Small intestine (tissue), 7 donors: ENCODE results near the gene GALNT14. TPM values are rescaled to one million over a fixed set of nuclear protein-coding genes. Genes with fewer than 3 reads are reported as not detected.

Experiments
- DNase-seq, 2 donors: peaks; one replicate each; pipeline versions ENCODE4 v3.0.0 to v3.0.0-alpha.2; 2013
- FAIRE-seq: peaks from 2 replicates; lab custom pipeline; 2012; peaks lifted over from hg19 to GRCh38; lab: Jason Lieb, UNC
- H3K27ac ChIP-seq, 3 donors: one replicate each; pipeline ENCODE4 v1.5.1; 2013; ENCODE audit warnings: low read length in 2 of 3, mild to moderate bottlenecking in 2 of 3, control low read depth in 1 of 3, inconsistent platforms in 1 of 3, low read depth in 1 of 3, moderate library complexity in 1 of 3
- H3K27me3 ChIP-seq, 3 donors: one replicate each; pipeline ENCODE4 v1.6.1; 2013; ENCODE audit warnings: low read length in 3 of 3, inconsistent platforms in 1 of 3; ENCODE audit not compliant: control insufficient read depth in 3 of 3, insufficient read depth in 3 of 3
- H3K36me3 ChIP-seq, 3 donors: one replicate each; pipeline ENCODE4 v1.6.1; 2013; ENCODE audit warnings: low read length in 3 of 3, inconsistent platforms in 1 of 3, low read depth in 1 of 3, mild to moderate bottlenecking in 1 of 3, moderate library complexity in 1 of 3; ENCODE audit not compliant: control insufficient read depth in 3 of 3, insufficient read depth in 2 of 3
- H3K4me1 ChIP-seq, 3 donors: one replicate each; pipeline ENCODE4 v1.6.1; 2013; ENCODE audit warnings: low read length in 2 of 3, inconsistent platforms in 1 of 3, low read depth in 1 of 3, mild to moderate bottlenecking in 1 of 3, moderate library complexity in 1 of 3; ENCODE audit not compliant: control insufficient read depth in 3 of 3, insufficient read depth in 2 of 3
- H3K4me3 ChIP-seq, 3 donors: one replicate each; pipeline ENCODE4 v1.5.1; 2013; ENCODE audit warnings: low read length in 3 of 3, control low read depth in 1 of 3, inconsistent platforms in 1 of 3, low read depth in 1 of 3, mild to moderate bottlenecking in 1 of 3, moderate library complexity in 1 of 3
- H3K9me3 ChIP-seq, 2 donors: one replicate each; pipeline ENCODE4 v1.6.1; 2013; ENCODE audit warnings: low read depth in 1 of 2, low read length in 1 of 2; ENCODE audit not compliant: control insufficient read depth in 2 of 2, insufficient read depth in 1 of 2
- WGBS, 3 donors: extraction: QIAGEN DNeasy Blood & Tissue Kit; methylation state at CpG; one replicate each; pipeline ENCODE4 v1.1.7; 2013; 5-methylcytosine and 5-hydroxymethylcytosine counted together
- polyA plus RNA-seq, 4 donors: library from polyadenylated mRNA; stranded (reverse) in 3 of 4; unstranded in 1 of 4; fragments of 200-250 nt in 3 of 4; fragments of 120-200 nt in 1 of 4; gene quantifications; one replicate each; pipeline versions ENCODE4 v1.2.1 to v1.2.3, GENCODE V29; 2013
- donor health status: healthy with polysubstance abuse.
- donor health status: control.
- donor health status: control.
- donor health status: Bipolar disorder and iron deficiency.
- donor health status: healthy.

GALNT14 gene
- polyA plus RNA-seq, 4 donors = 0.24 to 8.2 (median 2.2) TPM; not detected in 1

DNA sequence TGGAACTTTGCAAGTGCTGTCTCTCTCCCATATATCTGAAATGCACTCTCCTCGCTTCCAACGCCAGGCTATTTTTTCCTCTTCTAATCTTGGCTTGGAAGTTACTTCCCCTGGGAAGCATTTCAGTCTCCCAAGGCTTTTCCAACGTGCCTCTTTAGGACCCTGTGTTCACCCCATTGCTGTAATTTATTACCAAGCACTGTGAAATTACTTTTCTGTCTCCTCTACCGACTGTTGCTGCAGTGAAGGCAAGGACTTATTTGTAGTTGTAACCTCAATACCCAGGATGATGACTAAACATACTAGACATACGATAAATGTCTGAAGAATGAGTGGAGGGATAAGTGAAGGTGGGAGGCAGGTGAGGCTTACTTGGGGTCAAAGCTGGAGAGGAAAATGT, 163.7 kb downstream of the GALNT14 start:
- FAIRE-seq (no peak), DNase-seq (no peak)
- H3K9me3 ChIP-seq = no peaks in the 10 kb centered on the region
- 65 to 67% (median 65%) methylated on average over 5 of the region's 5 CpGs for WGBS, 3 donors
- H3K27ac ChIP-seq = no peak overlapping the region
- no peaks in the 10 kb centered on the region for H3K36me3 ChIP-seq
- no peak overlapping the region for H3K4me3 ChIP-seq
- no peaks in the 10 kb centered on the region for H3K4me1 ChIP-seq
- peaks cover 0 to 4% (median 0%) of the 10 kb centered on the region in 3 donors for H3K27me3 ChIP-seq

DNA sequence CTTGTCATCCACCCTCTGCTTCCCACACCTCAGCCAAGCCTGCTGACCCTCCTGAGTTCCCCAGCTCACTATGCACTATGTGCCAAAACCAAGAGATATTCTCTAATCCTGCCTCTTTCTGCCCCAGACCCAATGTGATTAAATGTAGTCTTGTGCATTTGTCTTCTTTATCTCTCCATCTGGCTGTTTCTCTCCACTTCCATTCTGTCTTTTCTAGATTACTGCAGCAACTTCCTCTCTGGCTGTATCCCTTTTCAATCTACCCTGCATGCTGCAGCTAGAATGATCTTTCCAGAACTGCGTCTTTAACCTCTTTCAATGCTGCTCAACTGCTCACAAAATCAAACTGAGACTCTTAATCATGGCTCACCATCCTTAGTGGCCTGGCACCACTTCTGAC, 164.1 kb downstream of the GALNT14 start:
- DNase-seq (no peak), FAIRE-seq (no peak)
- WGBS, 3 donors = 78 to 86% (median 80%) methylated on average over 1 of the region's 1 CpG
- no peaks in the 10 kb centered on the region for H3K9me3 ChIP-seq
- H3K4me1 ChIP-seq = no peaks in the 10 kb centered on the region
- H3K27ac ChIP-seq = no peak overlapping the region
- no peak overlapping the region for H3K4me3 ChIP-seq
- H3K27me3 ChIP-seq = peaks cover 0 to 4% (median 0%) of the 10 kb centered on the region in 3 donors
- H3K36me3 ChIP-seq = no peaks in the 10 kb centered on the region

DNA sequence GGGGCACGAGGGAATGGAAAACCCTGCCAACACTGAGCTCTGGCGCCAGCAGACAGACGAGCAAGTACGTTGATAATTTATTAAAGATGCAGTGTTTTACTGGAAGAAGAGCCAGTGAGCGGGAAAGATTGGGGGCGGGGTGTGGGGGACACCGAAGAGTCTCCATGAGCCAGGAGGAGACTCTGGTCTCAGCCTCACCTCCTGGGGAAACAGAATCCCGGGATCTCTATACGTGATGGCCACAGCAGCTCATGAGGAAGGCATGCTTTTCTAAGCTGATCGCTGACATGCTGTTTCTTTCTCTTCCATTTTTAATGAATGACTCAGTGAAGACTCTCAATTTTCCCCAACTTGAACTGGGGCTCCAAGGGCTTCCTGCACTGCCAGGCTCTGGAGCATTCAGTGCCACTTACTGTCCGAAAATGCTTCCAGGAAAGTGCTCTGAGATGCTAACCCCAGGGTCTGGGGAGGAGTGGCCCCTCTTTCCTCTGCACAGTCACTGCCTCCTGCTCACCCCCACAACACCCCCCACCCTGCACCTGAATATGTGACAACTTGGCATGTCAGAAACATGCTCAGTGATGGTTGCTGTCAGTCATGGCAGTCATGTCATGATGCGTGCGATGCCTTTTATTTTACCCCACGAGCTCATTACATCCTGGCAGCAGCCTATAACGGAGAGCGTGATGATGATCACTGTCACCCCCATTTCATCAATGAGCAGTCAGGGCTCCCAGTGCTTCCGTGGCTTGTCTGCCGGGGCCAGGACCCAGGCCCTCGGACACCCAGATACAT, 166.8 kb downstream of the GALNT14 start:
- Histone ChIP-seq H3K4me3 (no peak overlapping the region), H3K27me3 (peaks cover 0 to 4% (median 0%) of the 10 kb centered on the region in 3 donors), H3K36me3 (no peaks in the 10 kb centered on the region), H3K27ac (no peak overlapping the region), H3K4me1 (no peaks in the 10 kb centered on the region), H3K9me3 (no peaks in the 10 kb centered on the region)
- FAIRE-seq (no peak), DNase-seq (no peak)
- 84 to 87% (median 85%) methylated on average over 19 of the region's 19 CpGs for WGBS, 3 donors

DNA sequence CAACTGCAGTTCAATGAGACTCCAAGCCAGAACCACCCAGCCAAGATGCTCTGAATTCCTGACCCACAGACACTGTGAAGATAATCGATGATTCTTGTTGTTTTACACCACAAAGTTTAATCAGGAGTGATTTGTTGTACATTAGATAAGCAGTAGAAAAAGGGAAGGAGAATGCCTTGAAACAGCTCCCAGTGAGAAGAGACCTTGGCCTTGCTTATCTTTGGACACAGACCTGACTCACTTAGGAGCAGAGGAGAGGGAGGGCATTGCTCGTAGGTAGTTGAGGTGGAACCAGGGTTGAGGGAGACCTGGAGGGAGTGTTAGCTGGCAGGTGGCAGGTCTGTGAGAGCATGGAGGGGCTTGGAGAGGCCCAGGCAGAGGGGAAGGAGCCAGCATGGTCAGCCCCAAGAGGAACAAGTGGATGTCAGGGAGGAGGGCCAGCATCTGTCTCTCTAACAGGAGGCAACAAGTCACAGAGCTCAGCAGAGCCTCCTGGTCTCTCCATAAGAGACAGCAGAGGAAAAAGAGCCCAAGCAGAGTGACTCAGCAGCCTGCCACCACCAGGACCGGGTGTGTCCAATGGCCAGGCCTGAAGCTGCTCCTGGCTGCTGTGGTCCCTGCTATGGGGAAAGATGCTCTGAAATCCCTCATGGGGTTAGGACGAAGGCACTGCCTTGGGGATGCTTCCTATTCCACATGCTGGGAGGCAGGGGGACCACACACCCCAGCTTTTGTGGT, 169.4 kb downstream of the GALNT14 start:
- WGBS, 3 donors = 32 to 68% (median 34%) methylated on average over 4 of the region's 4 CpGs
- Histone ChIP-seq H3K27me3 (peaks cover 0 to 4% (median 0%) of the 10 kb centered on the region in 3 donors), H3K4me3 (no peak overlapping the region), H3K36me3 (no peaks in the 10 kb centered on the region), H3K9me3 (no peaks in the 10 kb centered on the region), H3K4me1 (no peaks in the 10 kb centered on the region), H3K27ac (no peak overlapping the region)
- peak; percentile 27 to 38 for DNase-seq
- no peak for FAIRE-seq

DNA sequence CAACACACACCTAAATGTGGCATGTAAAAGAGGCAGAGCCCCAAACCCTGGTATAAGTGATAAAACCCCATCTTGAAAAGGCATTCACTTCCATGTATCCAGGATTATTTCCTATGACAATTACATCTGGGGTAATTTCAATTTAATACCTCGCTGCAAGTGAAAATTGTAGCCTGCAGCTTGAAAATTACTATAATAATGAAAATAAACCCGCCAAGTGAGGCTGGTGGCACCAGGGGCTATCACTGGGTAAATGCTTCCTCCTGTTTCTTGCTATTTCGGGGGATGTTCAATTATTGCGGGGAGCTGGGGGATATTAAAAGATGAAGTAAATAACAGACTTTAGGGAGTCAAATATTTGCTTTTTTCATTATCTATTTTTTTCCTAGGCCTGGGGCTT, 171.5 kb downstream of the GALNT14 start:
- no peak for FAIRE-seq
- WGBS, 3 donors = 92 to 94% (median 93%) methylated on average over 4 of the region's 4 CpGs

DNA sequence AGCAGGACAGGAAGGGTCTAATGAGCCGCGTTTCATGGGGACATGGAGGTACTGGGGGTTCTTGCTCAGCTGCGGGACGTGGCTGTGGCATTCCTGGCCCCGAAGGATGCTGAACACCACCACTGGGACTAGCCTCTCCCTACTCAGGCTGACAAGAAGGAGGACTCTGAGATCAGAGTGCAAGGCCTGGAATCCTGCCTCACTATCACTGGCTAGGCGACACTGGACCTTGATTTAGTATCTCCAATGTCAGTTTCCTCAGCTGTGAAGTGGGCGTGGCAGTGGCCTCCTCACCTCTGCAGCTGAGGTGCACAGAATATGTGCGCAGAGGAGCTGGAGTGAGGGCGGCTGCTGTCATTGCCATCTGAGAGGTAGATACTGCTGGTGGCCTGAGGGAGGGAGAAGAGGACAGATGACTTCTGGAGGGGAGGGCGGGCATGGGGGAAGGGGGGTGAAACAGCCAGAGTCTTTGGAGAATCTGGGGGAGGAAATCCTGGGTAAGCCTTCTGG, 173.2 kb downstream of the GALNT14 start:
- 66 to 84% (median 76%) methylated on average over 10 of the region's 10 CpGs for WGBS, 3 donors
- no peak for FAIRE-seq
- DNase-seq = peak in 1 of 2 donors; percentile 5

More for the DNA sequence above, 171.5 kb downstream of the GALNT14 start:
- Histone ChIP-seq H3K4me3 (no peak overlapping the region), H3K9me3 (no peaks in the 10 kb centered on the region), H3K4me1 (no peaks in the 10 kb centered on the region), H3K27me3 (no peaks in the 10 kb centered on the region), H3K27ac (no peak overlapping the region), H3K36me3 (no peaks in the 10 kb centered on the region)
- DNase-seq = no peak

DNA sequence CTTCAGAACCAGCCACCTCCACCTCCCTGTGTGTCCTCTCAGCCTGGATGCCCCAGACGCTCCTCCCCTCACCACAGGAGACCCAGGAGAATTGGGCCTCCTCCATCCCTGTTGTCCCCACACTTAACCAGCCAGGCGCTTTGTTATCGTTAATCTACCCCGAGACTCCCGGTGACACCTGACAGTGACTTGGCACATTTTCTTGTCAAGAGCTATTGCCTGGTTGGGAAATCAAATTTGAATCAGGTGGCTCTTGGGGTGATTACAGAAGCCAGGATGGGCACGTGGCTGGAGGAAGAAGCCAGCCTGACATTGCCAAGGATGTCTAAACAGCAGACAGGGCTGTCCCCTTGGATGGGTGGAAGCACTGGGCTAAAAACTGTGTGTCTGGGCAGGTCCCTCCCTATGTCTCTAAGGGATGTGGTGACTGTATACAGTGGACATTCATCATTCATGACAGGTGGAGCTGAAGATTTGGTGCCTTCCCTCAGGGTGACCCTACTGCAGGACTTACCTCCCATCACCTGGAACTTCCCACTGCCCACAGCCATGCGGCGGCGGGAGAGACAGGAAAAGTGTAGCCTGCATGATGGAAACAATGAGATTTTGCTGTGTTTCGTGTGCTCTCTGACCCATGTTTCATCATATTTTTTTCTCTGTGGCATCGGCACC, 173.8 kb downstream of the GALNT14 start:
- no peak overlapping the region for H3K27ac ChIP-seq
- 81 to 88% (median 86%) methylated on average over 11 of the region's 11 CpGs for WGBS, 3 donors
- no peak for FAIRE-seq

More for the DNA sequence above, 173.2 kb downstream of the GALNT14 start:
- no peaks in the 10 kb centered on the region for H3K27me3 ChIP-seq
- no peaks in the 10 kb centered on the region for H3K36me3 ChIP-seq
- no peak overlapping the region for H3K27ac ChIP-seq
- H3K4me3 ChIP-seq = no peak overlapping the region
- no peaks in the 10 kb centered on the region for H3K9me3 ChIP-seq
- no peaks in the 10 kb centered on the region for H3K4me1 ChIP-seq

DNA sequence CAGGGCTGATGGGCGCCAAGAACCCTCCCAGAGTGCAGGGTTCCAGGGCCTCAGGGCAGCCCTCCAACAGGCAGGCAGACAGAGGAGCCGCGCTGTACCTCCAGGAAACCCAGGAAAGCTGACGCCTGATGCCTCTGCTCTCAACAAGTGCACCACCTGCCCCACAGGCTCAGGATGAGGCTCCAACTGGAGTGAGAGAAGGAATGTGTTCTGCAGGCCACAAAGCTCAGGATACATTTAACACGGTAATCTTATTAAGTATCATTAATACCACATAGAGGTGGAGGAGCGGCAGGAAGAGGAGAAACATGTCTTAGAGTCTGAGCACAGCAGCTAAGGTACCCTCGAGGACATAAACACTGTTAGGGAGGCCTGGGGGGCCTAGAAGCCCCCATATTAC, 175.1 kb downstream of the GALNT14 start:
- no peak for DNase-seq
- H3K9me3 ChIP-seq = no peaks in the 10 kb centered on the region
- peaks cover 0 to 4% (median 0%) of the 10 kb centered on the region in 3 donors for H3K27me3 ChIP-seq
- WGBS, 3 donors = 70 to 81% (median 80%) methylated on average over 7 of the region's 7 CpGs
- H3K27ac ChIP-seq = no peak overlapping the region
- H3K4me1 ChIP-seq = no peaks in the 10 kb centered on the region
- H3K36me3 ChIP-seq = no peaks in the 10 kb centered on the region
- no peak overlapping the region for H3K4me3 ChIP-seq
- FAIRE-seq = no peak

More for the DNA sequence above, 173.8 kb downstream of the GALNT14 start:
- Histone ChIP-seq H3K27me3 (peaks cover 0 to 4% (median 0%) of the 10 kb centered on the region in 3 donors), H3K9me3 (no peaks in the 10 kb centered on the region), H3K4me3 (no peak overlapping the region), H3K36me3 (no peaks in the 10 kb centered on the region), H3K4me1 (no peaks in the 10 kb centered on the region)
- DNase-seq = no peak
